ENCODE measurements around the gene NABP1.

The NABP1 gene

DNA sequence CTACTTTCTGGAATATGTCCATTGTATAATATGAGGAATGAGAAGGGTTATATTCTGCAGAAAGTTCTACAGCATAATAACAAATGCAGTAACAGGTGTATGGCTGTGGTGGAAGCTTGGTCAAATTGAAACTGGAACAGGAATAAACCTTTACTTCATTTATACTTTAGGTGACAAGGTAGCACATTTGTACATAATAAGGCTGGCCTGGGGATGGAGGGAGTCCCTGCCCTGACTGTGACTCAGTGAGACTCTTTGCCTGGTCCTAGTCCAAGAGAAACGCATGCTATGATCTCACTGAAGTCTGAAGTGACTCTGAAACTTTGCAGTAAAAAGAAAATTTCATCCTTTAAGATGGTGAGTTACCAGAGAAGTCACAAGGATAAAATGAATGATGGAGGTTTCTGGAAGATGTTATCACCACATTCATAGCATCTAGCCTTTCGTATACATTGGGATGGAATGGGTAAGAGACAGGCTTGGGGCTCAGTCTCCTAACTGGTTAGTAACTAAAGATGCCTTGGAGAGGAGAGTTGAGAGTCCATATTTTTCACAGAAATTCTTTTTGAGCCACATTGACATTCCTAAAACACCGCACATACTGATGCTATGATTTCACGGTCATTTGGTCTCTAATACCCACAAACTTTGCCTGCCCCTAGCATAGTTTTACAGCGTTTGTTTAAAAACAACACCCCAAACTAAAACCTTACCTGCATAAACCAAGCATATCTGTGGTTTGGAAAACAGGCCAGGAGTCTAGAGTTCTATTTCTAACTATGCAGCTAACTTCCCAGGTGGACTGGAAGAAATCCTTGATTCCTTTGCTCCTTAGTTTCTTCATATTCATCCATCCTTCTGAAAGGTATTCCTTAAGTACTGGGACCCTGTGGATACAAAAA lies 42.4 kb upstream of the NABP1 start:
- TF ChIP-seq, protein P1, sequence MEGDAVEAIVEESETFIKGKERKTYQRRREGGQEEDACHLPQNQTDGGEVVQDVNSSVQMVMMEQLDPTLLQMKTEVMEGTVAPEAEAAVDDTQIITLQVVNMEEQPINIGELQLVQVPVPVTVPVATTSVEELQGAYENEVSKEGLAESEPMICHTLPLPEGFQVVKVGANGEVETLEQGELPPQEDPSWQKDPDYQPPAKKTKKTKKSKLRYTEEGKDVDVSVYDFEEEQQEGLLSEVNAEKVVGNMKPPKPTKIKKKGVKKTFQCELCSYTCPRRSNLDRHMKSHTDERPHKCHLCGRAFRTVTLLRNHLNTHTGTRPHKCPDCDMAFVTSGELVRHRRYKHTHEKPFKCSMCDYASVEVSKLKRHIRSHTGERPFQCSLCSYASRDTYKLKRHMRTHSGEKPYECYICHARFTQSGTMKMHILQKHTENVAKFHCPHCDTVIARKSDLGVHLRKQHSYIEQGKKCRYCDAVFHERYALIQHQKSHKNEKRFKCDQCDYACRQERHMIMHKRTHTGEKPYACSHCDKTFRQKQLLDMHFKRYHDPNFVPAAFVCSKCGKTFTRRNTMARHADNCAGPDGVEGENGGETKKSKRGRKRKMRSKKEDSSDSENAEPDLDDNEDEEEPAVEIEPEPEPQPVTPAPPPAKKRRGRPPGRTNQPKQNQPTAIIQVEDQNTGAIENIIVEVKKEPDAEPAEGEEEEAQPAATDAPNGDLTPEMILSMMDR (conservative IDR thresholded peaks at IDR 0.05), result no peak
- no peak for TF ChIP-seq ZFX (IDR thresholded peaks at IDR 0.05)
- no peak overlapping the region for H3K27ac ChIP-seq

DNA sequence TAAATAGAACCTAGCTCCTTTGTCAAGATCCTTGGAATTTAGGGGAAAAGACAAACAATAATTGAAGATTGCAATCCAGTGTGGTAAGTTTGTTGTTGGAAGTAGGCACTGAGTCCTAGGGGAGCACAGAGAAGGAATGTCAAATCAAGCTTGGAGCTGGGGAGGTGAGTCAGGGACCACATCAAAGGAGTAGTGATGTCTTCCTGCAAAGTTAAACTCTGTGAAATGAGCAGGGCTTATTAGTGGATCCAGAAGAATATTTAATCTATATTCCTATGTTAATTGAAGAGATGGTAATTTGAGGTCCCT lies 41.7 kb upstream of the NABP1 start:
- H3K27ac ChIP-seq, result no peak overlapping the region
- TF ChIP-seq ZFX (IDR thresholded peaks at IDR 0.05), result no peak
- TF ChIP-seq, protein P1 (conservative IDR thresholded peaks at IDR 0.05), result no peak

DNA sequence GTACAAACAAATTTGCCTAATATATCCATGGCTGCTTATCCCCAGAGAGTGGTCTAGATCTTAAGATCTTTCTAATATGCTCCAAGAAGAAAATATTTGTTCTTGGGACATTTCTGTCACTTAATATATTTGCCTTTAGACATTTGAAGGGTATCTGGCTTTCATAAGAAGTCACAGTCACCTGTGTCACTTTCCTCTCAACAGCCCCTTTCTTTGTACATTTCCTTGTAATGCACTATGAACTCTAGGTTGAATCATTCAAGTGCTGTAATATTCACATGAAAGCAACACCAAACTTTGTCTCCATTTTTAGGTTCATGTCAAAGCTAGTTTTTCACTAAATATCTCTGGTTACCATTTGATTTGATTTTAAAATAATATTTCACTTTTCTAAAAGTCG lies 41.4 kb upstream of the NABP1 start:
- TF ChIP-seq, protein P1 (conservative IDR thresholded peaks at IDR 0.05), result no peak
- no peak for TF ChIP-seq ZFX (IDR thresholded peaks at IDR 0.05)
- H3K27ac ChIP-seq, result no peak overlapping the region

DNA sequence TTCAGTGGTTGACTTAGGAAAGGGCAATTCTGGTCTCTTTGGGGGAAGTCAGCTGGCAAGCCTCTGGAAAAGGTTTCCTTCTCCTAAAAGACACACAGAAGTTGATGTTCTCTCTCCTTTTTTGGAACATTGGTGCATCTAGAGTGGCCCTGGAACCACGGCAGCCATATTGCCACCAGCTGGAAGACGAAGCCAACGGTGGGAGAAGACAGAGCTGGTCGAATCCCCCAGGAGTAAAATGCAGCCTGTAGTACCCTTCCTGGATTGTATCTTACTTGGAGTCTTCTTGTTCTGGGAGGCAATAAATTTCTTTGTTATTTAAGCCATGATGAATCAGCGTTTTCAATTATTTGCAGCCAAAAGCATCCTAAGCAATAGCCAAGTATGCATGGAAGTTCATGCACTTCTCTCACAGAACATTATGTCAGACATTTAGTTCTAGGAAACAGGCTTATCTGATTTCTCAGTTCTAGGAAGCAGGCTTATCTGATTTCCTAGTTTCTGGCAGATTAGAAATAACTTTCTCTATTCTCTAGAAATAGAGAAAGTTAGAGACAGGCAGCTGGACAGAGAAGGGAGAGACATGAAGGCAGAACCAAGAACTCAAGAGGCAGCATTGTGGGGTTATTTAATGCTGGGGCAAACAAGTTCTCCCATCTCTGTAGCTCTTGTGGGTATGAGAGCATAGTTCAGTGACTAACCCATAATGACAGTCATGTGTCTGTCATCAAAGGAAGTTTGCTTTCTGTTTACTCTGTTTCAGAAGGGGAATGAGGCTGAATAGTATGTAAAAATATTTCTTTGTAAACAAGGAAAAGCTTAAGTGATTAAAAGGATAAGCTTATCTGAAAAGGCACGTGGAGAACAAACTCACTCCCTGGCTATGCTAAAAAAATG lies 40.5 kb upstream of the NABP1 start:
- H3K27ac ChIP-seq, result peak overlapping the region; percentile 78
- TF ChIP-seq, protein P1 (conservative IDR thresholded peaks at IDR 0.05), result no peak
- TF ChIP-seq ZFX (IDR thresholded peaks at IDR 0.05), result no peak

DNA sequence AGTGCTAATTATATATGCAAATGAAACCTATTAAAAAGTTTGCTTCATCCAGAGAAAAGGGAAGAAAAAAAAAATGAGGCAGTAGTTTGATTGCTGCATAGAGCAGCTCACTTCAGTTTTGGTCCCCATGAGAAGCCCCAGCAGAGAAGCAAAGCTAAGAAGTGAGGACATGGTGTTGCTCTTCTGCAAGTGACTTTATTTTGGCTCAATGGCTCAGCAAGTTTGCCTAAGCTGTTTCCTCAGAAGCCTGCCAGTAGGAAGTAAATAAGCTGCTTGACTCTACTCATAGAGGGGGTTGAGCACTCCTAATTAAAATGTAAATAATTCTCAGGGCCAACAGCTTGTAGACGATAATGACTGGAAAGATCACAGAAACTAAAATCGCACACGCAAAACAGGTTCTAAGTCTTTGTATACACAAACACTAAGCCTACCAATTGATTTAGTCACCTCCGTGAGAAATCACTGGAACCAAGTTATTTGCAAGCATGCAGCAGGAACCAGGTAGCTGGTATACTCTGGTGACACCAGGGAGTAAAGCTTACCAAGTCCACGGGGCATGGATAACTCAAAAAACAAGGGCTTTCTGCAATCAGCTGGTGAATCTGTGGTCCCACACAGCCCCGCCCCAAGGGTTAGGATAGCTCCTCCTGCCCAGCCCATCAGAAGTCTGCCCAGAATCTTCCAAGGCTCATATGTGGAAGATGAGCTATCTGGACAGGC lies 39.7 kb upstream of the NABP1 start:
- no peak for TF ChIP-seq ZFX (IDR thresholded peaks at IDR 0.05)
- TF ChIP-seq, protein P1 (conservative IDR thresholded peaks at IDR 0.05), result no peak
- H3K27ac ChIP-seq, result peak overlapping the region; percentile 78

DNA sequence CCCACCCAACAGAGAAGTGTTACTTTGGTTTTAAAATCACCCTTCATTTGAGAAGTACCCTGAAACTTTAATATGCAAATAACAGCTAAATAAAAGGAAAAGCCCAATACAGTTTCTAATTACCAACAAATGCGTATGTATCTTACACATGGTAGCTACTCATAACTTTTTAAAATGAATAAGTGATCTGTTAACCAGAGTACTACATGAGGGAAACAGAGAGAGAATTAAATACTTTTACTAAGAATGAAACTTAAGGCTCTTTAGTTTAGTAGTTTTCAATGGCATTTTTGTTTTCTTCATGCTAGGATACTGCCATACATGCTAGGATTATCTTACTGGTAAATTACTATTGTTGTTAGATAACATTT lies 39.1 kb upstream of the NABP1 start:
- TF ChIP-seq, protein P1 (conservative IDR thresholded peaks at IDR 0.05), result no peak
- TF ChIP-seq ZFX (IDR thresholded peaks at IDR 0.05), result no peak
- H3K27ac ChIP-seq, result peak overlapping the region; percentile 78

All from C4-2B (cell line).